ENCODE measurements around the gene SLC15A2.
A peak's percentile ranks its signal among the peaks of the same experiment; 100 is the strongest.
"Not testable (repeated sequence)": the region's sequence is repeated elsewhere in the genome, so short reads cannot be mapped to it uniquely, and the experiment has no call there.

SLC15A2 gene

DNA sequence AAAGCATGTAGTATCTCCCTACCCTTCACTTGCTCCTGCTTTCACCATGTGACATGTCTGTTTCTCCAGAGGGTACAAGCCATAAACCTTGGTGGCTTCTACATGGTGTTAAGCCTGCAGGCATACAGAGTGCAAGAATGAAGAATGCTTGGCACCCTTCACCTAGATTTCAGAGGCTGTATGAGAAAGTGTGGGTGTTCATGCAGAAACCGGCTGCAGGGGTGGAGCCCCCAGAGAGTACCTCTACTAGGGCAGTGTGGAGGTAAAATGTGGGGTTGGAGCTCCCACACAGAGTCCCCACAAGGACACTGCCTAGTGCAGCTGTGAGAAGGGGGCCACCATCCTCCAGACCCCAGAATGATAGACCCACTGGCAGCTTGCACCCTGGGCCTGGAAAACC is 32.2 kb downstream of the SLC15A2 start:
- DNase-seq (ENCODE audit: low read depth, low spot score) = no peak

DNA sequence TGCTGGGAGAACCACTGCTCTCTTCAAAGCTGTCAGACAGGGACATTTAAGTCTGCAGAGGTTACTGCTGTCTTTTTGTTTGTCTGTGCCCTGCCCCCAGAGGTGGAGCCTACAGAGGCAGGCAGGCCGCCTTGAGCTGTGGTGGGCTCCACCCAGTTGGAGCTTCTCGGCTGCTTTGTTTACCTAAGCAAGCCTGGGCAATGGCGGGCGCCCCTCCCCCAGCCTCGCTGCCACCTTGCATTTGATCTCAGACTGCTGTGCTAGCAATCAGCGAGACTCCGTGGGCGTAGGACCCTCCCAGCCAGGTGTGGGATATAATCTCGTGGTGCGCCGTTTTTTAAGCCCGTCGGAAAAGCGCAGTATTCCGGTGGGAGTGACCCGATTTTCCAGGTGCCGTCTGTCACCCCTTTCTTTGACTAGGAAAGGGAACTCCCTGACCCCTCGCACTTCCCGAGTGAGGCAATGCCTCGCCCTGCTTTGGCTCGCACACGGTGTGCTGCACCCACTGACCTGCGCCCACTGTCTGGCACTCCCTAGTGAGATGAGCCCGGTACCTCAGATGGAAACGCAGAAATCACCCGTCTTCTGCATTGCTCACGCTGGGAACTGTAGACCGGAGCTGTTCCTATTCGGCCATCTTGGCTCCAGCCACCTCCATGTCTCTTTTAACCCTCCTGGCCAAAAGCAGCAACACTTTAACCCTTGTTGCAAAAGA is 44.1 kb downstream of the SLC15A2 start:
- DNase-seq (ENCODE audit: low read depth, low spot score) = not testable (repeated sequence)

DNA sequence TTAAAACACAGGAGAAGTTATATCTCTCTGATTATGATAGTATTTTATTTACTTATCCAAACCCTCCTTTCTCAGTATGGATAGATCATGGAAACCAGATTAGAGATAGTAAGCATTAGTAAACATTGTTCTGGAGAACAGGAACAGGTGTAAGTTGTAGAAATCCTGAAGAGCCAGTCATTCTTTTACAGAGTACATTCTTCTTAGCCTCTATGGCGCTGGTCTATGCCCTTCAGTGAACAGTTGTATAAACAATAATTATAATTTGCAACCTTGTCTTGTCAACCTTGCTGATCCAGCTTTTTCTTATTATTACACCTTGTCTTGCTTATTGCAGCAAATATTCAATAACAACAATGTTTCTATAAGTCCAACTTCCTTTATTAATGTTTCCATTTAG is 47.4 kb downstream of the SLC15A2 start:
- no peak for DNase-seq (ENCODE audit: low read depth, low spot score)

DNA sequence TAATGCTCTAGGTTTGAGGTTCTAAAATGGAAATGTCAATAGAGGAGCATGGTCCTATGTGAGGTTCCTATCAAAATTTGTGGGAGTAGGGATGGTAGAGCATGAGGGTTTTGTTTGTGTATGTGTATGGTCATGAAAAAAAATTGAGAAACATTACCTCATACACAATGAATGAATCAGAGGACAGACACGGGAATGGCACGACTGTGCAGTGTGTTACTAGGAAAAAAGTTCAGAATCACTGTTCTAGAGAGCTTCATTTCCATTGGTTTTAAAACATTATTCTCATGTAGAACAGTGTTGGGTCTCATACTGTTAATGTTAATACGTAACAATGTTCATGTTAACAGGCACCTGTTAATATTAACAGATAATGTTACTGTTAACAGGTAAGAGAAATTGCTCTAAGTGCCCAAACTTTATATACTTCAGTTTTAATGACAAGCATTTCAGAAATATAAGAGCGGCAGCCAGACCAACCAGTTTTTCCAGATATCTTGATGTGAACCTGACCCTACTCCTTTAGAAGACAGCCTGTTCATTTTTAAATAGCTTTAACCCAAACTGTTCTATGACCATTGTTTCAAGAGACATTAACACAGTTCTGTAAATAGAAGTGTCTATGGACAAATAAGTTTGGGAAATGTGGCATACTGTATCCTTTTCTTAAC is 48.0 kb downstream of the SLC15A2 start:
- no peak for DNase-seq (ENCODE audit: low read depth, low spot score)

DNA sequence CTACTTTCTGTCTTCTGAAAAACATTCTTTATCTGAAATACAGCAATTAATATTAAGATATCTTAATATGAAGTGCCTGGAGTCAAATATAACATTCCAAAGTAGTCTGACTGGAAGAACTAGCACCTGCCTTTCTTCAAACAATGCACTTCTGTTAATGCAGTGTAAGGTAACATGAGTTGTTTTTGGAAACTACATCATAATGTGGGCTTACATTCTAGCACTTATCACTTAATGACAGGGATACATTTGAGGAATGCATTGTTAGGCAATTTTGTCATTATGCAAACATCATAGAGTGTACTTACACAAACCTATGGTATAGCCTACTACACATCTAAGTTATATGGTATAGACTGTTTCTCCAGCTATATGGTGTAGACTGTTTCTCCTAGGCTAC is 49.2 kb downstream of the SLC15A2 start:
- no peak for DNase-seq (ENCODE audit: low read depth, low spot score)

GRCh38 chr3:121948641-121949040 is 54.4 kb downstream of the SLC15A2 start:
- DNase-seq (ENCODE audit: low read depth, low spot score) = no peak

DNA sequence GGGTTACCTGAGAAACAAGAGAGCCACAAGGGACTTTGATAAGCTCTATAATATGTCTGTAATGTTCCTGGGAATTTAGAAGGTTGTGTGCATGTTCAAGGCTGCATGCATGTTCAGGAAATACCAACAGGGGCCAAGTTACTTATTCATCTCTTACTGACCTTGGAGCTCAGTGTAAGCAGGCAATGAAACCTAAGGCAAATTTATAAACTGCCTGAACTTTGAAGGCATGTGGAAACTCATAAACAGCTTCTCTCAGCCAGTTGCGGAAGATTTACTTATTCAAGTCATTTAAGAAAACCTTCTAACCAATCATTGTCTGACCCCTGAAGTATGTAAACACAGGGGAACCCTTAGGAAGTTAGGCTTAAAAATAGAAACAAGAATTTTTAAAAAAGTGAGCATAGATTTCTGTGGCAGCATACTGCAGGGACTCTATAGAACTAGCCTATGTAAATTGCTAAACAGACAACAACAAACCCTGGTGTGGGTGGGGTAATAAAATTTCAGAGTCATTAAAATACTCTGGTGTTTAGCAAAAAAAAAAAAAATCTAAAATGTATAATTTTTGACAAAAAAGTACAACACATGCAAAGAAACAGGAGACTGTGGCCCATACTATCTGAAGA is 57.2 kb downstream of the SLC15A2 start:
- no peak for DNase-seq (ENCODE audit: low read depth, low spot score)

- DNase-seq (ENCODE audit: low read depth, low spot score) = no peak
These were observed 62.2 kb downstream of the SLC15A2 start for GRCh38 chr3:121956363-121956762.

GRCh38 chr3:121957674-121958415 is 63.6 kb downstream of the SLC15A2 start:
- DNase-seq (ENCODE audit: low read depth, low spot score) = no peak

DNA sequence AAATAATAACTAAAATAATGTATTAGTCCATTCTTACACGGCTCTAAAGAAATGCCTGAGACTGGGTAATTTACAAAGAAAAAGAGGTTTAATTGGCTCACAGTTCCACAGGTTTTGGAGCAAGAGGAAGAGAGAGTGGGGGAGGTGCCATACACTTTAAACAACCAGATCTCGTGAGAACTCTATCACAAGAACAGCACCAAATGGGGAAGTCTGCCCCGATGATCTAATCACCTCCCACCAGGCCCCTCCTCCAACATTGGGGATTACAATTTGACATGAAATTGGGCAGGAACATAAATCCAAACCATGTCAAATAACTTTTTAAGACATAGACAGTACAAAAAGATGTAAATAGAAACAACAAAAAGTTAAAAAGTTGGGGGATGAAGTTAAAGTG is 64.6 kb downstream of the SLC15A2 start:
- DNase-seq (ENCODE audit: low read depth, low spot score) = no peak

- no peak for DNase-seq (ENCODE audit: low read depth, low spot score)
These were observed 67.1 kb downstream of the SLC15A2 start for GRCh38 chr3:121961283-121961682.

GRCh38 chr3:121962443-121962842 is 68.2 kb downstream of the SLC15A2 start:
- no peak for DNase-seq (ENCODE audit: low read depth, low spot score)

- DNase-seq (ENCODE audit: low read depth, low spot score) = no peak
These were observed 69.4 kb downstream of the SLC15A2 start for GRCh38 chr3:121963608-121964007.

- DNase-seq (ENCODE audit: low read depth, low spot score) = no peak
These were observed 75.4 kb downstream of the SLC15A2 start for GRCh38 chr3:121969631-121970030.

DNA sequence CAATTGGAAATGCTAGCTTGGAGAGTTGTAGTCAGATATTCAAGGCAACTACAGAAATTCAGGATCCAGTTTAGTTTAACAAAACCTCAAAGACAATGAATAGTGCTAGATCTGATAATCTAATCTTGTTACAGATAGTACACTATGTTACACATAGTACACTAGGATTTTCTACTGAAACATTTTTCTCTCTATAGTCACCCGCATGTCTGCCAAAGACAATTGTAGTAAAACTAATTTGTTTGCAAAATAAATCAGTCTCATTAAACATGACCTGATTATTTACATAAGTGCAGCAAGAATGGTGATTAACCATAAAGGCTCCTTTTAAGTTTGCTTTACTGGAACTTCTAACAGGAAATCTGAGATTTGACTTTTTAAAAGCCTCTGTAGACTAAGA is 75.8 kb downstream of the SLC15A2 start:
- peak; percentile 6 for DNase-seq (ENCODE audit: low read depth, low spot score)

GRCh38 chr3:121974601-121975111 is 80.5 kb downstream of the SLC15A2 start:
- DNase-seq (ENCODE audit: low read depth, low spot score) = no peak

DNA sequence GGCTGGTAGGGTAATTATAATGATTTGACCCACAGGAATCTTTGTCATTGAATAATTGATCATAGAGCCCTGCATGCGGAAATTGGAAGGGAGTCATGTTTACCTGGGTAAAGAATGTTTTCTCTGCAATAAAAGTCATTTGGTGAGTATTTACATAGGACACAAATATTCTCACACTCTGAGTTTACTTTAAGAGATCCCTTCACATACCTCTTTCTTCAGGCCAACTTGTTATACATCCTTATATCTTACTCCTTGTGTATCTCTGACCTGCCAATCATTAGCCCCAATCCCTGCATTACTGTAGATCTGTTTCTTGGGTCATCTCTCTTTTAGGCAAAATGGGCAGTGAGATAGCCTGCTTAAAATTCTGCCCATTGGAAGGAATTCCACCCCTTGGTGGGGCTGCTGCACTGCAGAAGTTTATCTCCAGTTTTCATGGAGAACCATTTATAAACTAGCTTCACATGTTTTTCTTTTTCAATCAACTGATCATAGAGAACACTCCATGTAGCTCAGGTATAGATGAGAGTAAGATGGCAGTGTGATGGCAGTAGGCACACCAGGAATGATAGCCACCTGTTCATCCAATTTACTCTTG is 81.6 kb downstream of the SLC15A2 start:
- DNase-seq (ENCODE audit: low read depth, low spot score) = no peak

- DNase-seq (ENCODE audit: low read depth, low spot score) = no peak
These were observed 82.5 kb downstream of the SLC15A2 start for GRCh38 chr3:121976727-121977126.

- DNase-seq (ENCODE audit: low read depth, low spot score) = no peak
These were observed 85.0 kb downstream of the SLC15A2 start for GRCh38 chr3:121979246-121979645.

DNA sequence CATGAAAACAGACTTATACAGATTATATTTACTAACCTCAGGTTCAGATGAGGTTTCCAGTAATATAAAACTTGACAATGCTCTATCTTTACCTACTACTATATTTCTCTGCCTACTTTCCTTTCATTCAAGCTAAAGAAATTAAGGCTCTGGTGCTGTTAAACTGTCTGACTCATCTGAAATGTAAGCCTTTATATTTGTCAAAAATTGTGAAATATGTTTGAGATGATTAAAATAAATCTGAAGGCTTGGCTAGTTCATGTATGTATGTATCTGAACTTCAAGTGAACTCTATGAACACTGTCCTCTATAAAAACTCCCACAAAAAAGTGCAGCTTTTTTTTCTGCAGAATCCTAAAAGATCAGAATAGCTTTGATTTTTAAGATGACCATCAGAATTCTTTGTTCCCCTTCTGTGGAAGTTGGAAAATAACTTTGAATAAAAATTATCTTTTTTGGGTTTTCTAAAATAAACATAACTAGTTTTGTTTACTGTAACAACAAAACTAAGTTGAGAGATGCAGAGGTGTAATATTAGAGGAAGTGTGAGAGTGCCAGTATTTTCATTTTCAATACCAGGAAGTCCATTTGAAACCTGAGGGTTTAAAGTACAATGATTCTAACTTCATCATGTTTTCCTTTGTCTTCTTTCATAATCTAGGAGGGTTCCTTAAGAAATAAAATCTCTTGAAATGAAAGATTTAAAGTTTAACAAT is 85.7 kb downstream of the SLC15A2 start:
- DNase-seq (ENCODE audit: low read depth, low spot score) = no peak

- no peak for DNase-seq (ENCODE audit: low read depth, low spot score)
These were observed 86.2 kb downstream of the SLC15A2 start for GRCh38 chr3:121980450-121980796.
